ENCODE data around the gene OR2F2.

The OR2F2 gene

DNA sequence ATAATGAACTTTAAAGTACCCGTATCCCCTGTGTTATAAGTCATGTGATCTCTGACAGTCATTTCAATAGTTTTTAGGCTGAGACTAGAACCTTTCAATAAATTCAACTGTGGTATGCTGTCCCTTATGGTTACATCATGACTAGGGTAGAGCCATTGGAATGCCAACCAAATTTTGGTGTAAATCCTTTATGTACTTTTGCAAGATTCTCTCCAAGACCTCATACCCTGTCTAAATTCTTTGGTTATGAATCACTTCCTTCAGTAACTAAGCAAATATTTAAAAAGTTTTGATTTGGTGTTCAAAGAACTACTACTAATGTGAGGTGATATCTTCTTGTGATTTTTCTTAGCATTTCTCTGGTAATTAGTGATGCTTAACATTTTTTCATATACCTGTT is 44.3 kb downstream of the OR2F2 start:
- no peak for DNase-seq (ENCODE audit: low spot score)

DNA sequence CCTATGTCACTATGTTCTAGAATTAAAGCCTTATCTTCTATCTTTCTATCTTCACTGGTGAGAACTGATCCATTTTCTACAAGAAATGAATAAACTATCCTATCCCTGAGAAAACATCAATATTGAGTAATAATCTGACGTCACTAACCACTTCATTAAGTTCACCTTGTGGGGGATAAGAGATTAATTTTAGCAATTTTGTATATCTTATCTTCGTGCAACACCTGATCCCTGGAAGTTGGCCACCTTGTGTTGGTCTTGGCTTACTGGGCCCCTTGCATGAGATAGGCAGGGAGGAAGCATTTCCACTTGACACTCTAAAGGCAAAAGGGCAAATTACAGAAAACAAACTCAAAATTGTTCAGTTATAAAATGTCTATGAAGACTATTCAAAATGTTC is 45.0 kb downstream of the OR2F2 start:
- no peak for DNase-seq (ENCODE audit: low spot score)

DNA sequence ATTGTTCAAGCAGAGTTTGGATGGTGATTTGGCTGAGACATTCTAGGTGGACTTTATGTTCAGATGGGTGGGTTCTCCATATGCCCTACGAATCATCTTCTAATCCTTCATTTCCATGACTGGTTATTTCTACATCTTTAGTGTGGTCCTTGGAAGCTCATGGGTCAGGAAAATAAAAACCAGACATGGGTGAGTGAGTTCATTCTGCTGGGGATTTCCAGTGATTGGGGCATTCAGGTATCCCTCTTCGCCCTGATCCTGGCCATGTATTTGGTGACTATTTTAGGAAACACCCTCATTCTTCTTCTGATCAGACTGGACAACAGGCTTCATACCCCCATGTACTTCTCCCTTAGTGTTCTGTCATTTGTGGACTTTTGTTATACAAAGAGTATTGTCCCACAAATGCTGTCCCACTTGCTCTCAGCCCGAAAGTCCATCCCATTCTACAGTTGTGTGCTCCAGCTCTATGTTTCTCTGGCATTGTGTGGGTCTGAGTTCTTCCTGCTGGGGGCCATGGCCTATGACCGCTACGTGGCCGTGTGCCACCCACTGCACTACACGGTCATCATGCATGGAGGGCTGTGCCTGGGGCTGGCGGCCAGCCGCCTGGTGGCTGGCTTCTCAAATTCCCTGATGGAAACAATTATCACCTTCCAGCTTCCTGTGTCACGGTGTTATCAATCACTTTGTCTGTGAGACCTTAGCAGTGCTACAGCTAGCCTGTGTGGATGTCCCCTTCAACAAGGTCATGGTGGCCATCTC is 45.9 kb downstream of the OR2F2 start:
- DNase-seq (ENCODE audit: low spot score) = no peak

DNA sequence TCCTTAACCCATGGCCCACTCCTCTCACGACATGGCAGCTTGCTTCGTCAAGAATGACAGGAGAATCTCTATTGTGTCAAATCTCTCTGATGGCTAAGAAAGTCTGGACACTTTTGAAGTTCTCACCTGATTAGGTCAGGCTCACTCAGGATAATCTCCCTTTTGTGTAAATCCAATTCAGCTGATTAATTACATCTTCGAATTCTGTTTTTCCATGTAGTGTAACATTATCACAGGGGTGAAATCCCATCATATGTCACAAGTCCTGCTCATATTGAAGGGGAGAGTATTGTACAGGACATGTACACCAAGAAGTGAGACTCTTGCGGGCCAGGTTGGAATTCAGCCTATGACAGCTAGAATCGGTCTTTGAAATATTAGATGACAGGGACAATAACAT is 48.9 kb downstream of the OR2F2 start:
- DNase-seq (ENCODE audit: low spot score) = no peak

Data from SW480 (cell line).